ENCODE data around the gene ACSF3.

Gene ACSF3

DNA sequence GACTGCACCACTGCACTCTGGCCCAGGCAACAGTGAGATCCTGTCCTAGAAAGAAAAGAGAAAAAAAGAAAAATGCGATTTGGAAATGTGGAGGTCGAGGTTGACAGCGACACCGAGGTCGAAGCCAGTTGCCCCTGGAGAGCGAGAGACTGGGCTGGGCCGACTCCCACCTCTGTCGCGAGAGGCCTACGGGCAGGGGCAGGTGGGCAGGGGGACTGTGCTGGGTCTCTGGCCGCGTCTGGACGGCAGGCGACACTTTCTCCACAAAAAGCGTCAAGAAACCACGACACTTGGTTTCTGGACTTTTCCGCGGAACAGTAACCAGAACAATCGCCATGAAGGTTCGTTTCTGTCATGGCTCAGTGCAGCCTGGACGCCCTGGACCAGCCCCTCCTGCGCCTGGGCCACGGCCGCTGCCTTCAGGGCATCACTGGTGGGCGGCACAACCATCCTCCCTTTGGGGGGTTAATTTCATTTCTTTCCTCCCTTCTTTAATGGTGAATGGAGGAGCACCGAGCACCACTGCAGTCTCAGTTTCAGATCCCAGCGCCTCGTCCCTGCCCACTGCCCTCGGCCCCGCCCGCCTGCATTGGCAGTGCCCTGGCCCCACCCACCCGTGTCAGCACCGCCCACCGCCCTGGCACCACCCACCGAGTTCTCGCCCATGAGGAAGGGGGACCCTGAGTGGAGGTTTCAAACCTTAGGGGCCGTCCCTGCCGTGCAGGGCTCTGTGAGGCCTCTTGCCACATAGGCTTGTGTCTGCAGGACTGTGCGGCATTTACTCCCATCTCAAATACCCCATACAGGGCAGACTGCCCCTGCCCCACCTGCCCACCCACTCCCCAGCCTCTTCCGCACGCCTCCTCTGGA, 59.4 kb downstream of the ACSF3 start:
- Histone ChIP-seq H3K4me3 (ENCODE audit: low read depth, low read length) (no peak overlapping the region), H3K4me1 (peaks cover 13% of the 10 kb centered on the region), H3K9me3 (no peaks in the 10 kb centered on the region), H3K36me3 (peaks cover 8% of the 10 kb centered on the region), H3K27me3 (no peaks in the 10 kb centered on the region)
- no peak for TF ChIP-seq CTCF (IDR thresholded peaks at IDR 0.05; ENCODE audit: low read depth, low read length)
- no peak for DNase-seq

GRCh38 chr16:89153848-89154271, 60.2 kb downstream of the ACSF3 start:
- no peak for TF ChIP-seq CTCF (IDR thresholded peaks at IDR 0.05; ENCODE audit: low read depth, low read length)
- peaks cover 13% of the 10 kb centered on the region for H3K4me1 ChIP-seq
- peaks cover 8% of the 10 kb centered on the region for H3K36me3 ChIP-seq
- no peak for DNase-seq
- no peak overlapping the region for H3K4me3 ChIP-seq (ENCODE audit: low read depth, low read length)
- H3K27me3 ChIP-seq, result no peaks in the 10 kb centered on the region
- no peaks in the 10 kb centered on the region for H3K9me3 ChIP-seq

GRCh38 chr16:89154390-89155183, 60.9 kb downstream of the ACSF3 start:
- Histone ChIP-seq H3K27me3 (peaks cover 5% of the 10 kb centered on the region; the same call in 1 of the 2 replicates), H3K4me1 (peaks cover 13% of the 10 kb centered on the region), H3K36me3 (peaks cover 8% of the 10 kb centered on the region), H3K4me3 (ENCODE audit: low read depth, low read length) (no peak overlapping the region), H3K9me3 (no peaks in the 10 kb centered on the region)
- no peak for TF ChIP-seq CTCF (IDR thresholded peaks at IDR 0.05; ENCODE audit: low read depth, low read length)
- no peak for DNase-seq

DNA sequence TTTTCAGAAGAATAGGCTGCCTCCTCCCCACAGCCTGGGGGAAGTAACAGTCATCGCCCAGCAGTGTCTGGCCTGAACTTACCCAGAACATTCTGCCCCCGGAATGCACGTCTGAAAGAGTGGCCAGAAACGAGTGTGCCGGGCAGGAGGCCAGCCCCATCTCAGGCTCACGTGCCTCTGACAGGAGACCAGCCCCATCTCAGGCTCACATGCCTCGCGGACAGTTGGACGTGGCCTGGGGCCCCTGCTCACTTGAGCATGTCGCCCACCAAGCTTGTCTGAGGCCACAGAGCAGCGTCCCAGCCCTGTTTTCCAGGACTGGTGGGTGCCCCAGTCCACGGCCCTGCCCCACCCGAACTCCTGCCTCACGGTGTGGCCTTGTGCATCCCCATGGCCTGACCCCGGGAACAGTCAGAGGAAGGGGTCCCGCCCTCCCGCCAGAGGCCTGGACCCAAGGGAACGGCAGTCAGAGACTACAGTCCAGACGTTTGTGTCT, 61.6 kb downstream of the ACSF3 start:
- peaks cover 5% of the 10 kb centered on the region for H3K36me3 ChIP-seq
- no peak for TF ChIP-seq CTCF (IDR thresholded peaks at IDR 0.05; ENCODE audit: low read depth, low read length)
- H3K4me1 ChIP-seq, result peaks cover 11% of the 10 kb centered on the region
- H3K9me3 ChIP-seq, result no peaks in the 10 kb centered on the region
- H3K27me3 ChIP-seq, result peaks cover 9% of the 10 kb centered on the region; the same call in 1 of the 2 replicates
- no peak overlapping the region for H3K4me3 ChIP-seq (ENCODE audit: low read depth, low read length)
- DNase-seq, result peak; percentile 47

DNA sequence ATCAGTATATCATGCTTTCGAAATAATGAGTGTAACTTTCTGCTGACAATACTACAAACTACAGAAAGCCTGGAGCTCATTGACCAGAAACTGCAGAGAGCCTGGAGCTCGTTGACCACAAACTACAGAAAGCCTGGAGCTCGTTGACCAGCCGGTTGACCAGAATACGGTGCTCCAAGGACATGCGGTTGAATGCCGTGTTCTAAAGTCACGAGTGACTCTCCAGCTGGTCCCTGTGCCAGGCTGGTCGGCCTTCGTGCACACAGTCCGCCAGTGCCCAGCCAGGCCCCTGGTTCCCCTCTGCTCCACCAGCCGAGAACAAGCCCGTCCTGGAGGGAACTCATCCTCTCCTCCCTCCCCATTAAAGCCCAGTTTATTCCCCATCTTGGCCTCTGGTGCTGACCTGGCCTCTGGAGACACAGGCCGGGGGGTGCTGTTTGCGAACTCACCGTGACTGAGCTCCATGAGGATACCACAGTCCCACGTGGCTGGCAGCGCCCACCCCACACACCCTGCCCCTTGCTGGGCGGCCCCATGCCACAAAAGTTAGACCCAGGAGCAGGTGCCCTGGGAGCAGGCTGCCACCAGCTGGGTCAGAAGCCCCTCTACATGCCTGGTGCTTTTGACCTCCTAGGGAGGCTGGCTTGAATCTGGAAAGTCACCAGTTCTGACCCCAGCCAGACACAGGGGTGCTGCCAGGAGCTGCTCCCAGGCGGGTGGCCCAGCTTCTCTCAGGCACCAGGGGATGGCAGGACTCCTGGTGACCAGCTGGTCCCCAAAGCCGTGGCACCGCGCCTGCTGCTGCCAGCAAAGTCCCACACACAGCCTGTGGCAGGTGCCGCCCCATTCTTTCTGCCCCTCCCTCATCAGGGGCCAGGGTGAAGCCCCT, 62.4 kb downstream of the ACSF3 start:
- TF ChIP-seq CTCF (IDR thresholded peaks at IDR 0.05; ENCODE audit: low read depth, low read length), result no peak
- H3K27me3 ChIP-seq, result peaks cover 9% of the 10 kb centered on the region; the same call in 1 of the 2 replicates
- H3K4me3 ChIP-seq (ENCODE audit: low read depth, low read length), result no peak overlapping the region
- H3K36me3 ChIP-seq, result no peaks in the 10 kb centered on the region
- no peak for DNase-seq
- H3K4me1 ChIP-seq, result peaks cover 2% of the 10 kb centered on the region; the same call in 1 of the 2 replicates
- no peaks in the 10 kb centered on the region for H3K9me3 ChIP-seq

Measured in BE2C (cell line).